BLaER1 treated with 17β-estradiol and CSF1 and Interleukin-3, amounts not matched to agents 10 nM and 100 nM (cell line): ENCODE data around the gene RUSF1.
A peak's percentile ranks its signal among the peaks of the same experiment; 100 is the strongest.

Experiments
- H3K27ac ChIP-seq, 11 experiments: shearing (Covaris generic); formaldehyde crosslinking; 2 replicates each; pipeline ENCODE4 v1.8.1; 2022
- H3K27me3 ChIP-seq, 11 experiments: shearing (Covaris generic); formaldehyde crosslinking; 2 replicates each; pipeline ENCODE4 v1.8.1; 2022
- H3K36me3 ChIP-seq, 11 experiments: shearing (Covaris generic); formaldehyde crosslinking; 2 replicates each; pipeline ENCODE4 v1.8.1; 2022
- H3K4me1 ChIP-seq, 10 experiments: shearing (Covaris generic); formaldehyde crosslinking; 2 replicates each; pipeline ENCODE4 v1.8.1; 2022
- H3K4me2 ChIP-seq, 11 experiments: shearing (Covaris generic); formaldehyde crosslinking; 2 replicates each; pipeline ENCODE4 v1.8.1; 2022
- H3K4me3 ChIP-seq, 10 experiments: shearing (Covaris generic); formaldehyde crosslinking; 2 replicates each; pipeline ENCODE4 v1.8.1; 2022
- H3K9ac ChIP-seq, 11 experiments: shearing (Covaris generic); formaldehyde crosslinking; 2 replicates each; pipeline ENCODE4 v1.8.1; 2022
- H3K9me3 ChIP-seq, 11 experiments: shearing (Covaris generic); formaldehyde crosslinking; replicated peaks in 1 of 11; 2 replicates each; pipeline ENCODE4 v1.8.1; 2022
- H4K20me1 ChIP-seq, 11 experiments: shearing (Covaris generic); formaldehyde crosslinking; 2 replicates each; pipeline ENCODE4 v1.8.1; 2022
- Cebpa-rat ChIP-seq, 11 experiments: shearing (Covaris generic); IDR thresholded peaks; 2 replicates each; pipeline ENCODE4 v1.8.1; 2022

Gene RUSF1

GRCh38 chr16:31441956-31442355 lies 66.2 kb downstream of the RUSF1 start:
- Histone ChIP-seq H3K36me3 (peaks cover 0 to 8% (median 0%) of the 10 kb centered on the region in 11 experiments; a peak in 3 of 22 replicates), H3K4me3 (peak overlapping the region in 9 of 10 experiments; percentile 71 to 87 (median 75); a peak in 18 of 20 replicates)
- no peak for TF ChIP-seq Cebpa-rat (IDR thresholded peaks at IDR 0.05)

GRCh38 chr16:31440516-31441184 lies 67.5 kb downstream of the RUSF1 start:
- no peak overlapping the region for H3K9ac ChIP-seq
- no peaks in the 10 kb centered on the region for H3K27me3 ChIP-seq
- H3K36me3 ChIP-seq = peaks cover 0 to 3% (median 0%) of the 10 kb centered on the region in 11 experiments; a peak in 1 of 22 replicates
- no peak for TF ChIP-seq Cebpa-rat (IDR thresholded peaks at IDR 0.05)
- no peaks in the 10 kb centered on the region for H4K20me1 ChIP-seq
- peaks cover 2 to 7% (median 3%) of the 10 kb centered on the region in 11 experiments for H3K9me3 ChIP-seq
- no peak overlapping the region for H3K4me3 ChIP-seq
- no peak overlapping the region for H3K27ac ChIP-seq
- H3K4me1 ChIP-seq = peaks cover 6 to 17% (median 10%) of the 10 kb centered on the region in 10 experiments; a peak in 16 of 20 replicates
- H3K4me2 ChIP-seq = no peak overlapping the region

More at GRCh38 chr16:31441956-31442355, 66.2 kb downstream of the RUSF1 start:
- peaks cover 6 to 17% (median 10%) of the 10 kb centered on the region in 10 experiments; a peak in 16 of 20 replicates for H3K4me1 ChIP-seq
- peaks cover 11 to 16% (median 12%) of the 10 kb centered on the region in 11 experiments for H3K9me3 ChIP-seq
- peak overlapping the region in 7 of 11 experiments; percentile 74 to 86 (median 83); a peak in 10 of 22 replicates for H3K27ac ChIP-seq
- peak overlapping the region; percentile 83 to 98 (median 88); a peak in 21 of 22 replicates for H3K4me2 ChIP-seq
- H4K20me1 ChIP-seq = no peaks in the 10 kb centered on the region
- H3K9ac ChIP-seq = peak overlapping the region in 9 of 11 experiments; percentile 80 to 88 (median 84); a peak in 17 of 22 replicates
- H3K27me3 ChIP-seq = no peaks in the 10 kb centered on the region

- H3K4me1 ChIP-seq = peaks cover 6 to 17% (median 10%) of the 10 kb centered on the region in 10 experiments; a peak in 16 of 20 replicates
- no peak overlapping the region for H3K27ac ChIP-seq
- peak overlapping the region in 3 of 11 experiments; percentile 16 to 36 (median 31); a peak in 5 of 22 replicates for H3K4me2 ChIP-seq
- H4K20me1 ChIP-seq = no peaks in the 10 kb centered on the region
- TF ChIP-seq Cebpa-rat (IDR thresholded peaks at IDR 0.05) = no peak
- H3K9me3 ChIP-seq = no peaks in the 10 kb centered on the region
- no peaks in the 10 kb centered on the region for H3K27me3 ChIP-seq
- no peak overlapping the region for H3K9ac ChIP-seq
- no peaks in the 10 kb centered on the region for H3K36me3 ChIP-seq
- no peak overlapping the region for H3K4me3 ChIP-seq
These were observed 68.7 kb downstream of the RUSF1 start for GRCh38 chr16:31439519-31439918.
